Measurements from ENCODE around the gene MINPP1. TPM values are rescaled to one million over a fixed set of nuclear protein-coding genes. Genes with fewer than 3 reads are reported as not detected.

The MINPP1 gene
- total and polyA plus RNA-seq, 2 donors: 11.5 to 23.1 TPM

GRCh38 chr10:87593702-87594101 is 89.0 kb downstream of the MINPP1 start:
- H3K27ac ChIP-seq (ENCODE audit: low read depth): no peak overlapping the region
- no peak for DNase-seq (ENCODE audit: extremely low spot score)

GRCh38 chr10:87594181-87594580 is 89.5 kb downstream of the MINPP1 start:
- Histone ChIP-seq H3K4me3 (ENCODE audit: low read depth, low read length) (no peak overlapping the region), H3K27ac (ENCODE audit: low read depth) (no peak overlapping the region), H3K36me3 (ENCODE audit: insufficient read depth) (no peaks in the 10 kb centered on the region), H3K4me1 (ENCODE audit: insufficient read depth) (no peaks in the 10 kb centered on the region)
- 77% methylated on average over 1 of the region's 1 CpG for WGBS
- DNase-seq (ENCODE audit: extremely low spot score): no peak

More at GRCh38 chr10:87593702-87594101, 89.0 kb downstream of the MINPP1 start:
- Histone ChIP-seq H3K36me3 (ENCODE audit: insufficient read depth) (no peaks in the 10 kb centered on the region), H3K4me3 (ENCODE audit: low read depth, low read length) (no peak overlapping the region), H3K4me1 (ENCODE audit: insufficient read depth) (no peaks in the 10 kb centered on the region)

DNA sequence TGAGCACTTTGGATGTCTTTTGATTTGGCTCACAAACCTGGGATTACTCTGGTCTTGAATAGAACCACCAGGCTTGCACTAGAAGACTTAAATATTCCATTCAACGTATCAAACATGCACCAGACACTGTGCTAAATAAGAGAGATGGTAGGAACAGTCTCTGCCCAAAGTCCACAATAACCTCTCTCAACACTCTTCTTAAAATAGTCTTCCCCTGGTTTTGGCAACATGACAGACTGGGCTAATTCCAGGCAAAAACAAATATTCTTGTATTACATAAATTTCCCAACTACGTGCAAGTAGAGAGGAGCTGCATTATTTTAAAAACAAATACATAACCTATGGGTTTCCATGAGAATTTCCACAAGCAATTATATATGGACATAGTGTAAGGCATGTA is 90.2 kb downstream of the MINPP1 start:
- Histone ChIP-seq H3K4me1 (ENCODE audit: insufficient read depth) (no peaks in the 10 kb centered on the region), H3K36me3 (ENCODE audit: insufficient read depth) (no peaks in the 10 kb centered on the region), H3K27ac (ENCODE audit: low read depth) (no peak overlapping the region), H3K4me3 (ENCODE audit: low read depth, low read length) (no peak overlapping the region)
- 52% methylated on average over 2 of the region's 2 CpGs for WGBS
- DNase-seq (ENCODE audit: extremely low spot score): no peak

GRCh38 chr10:87596351-87596750 is 91.7 kb downstream of the MINPP1 start:
- no peak for DNase-seq (ENCODE audit: extremely low spot score)
- no peak overlapping the region for H3K27ac ChIP-seq (ENCODE audit: low read depth)
- WGBS: 75% methylated on average over 1 of the region's 1 CpG

DNA sequence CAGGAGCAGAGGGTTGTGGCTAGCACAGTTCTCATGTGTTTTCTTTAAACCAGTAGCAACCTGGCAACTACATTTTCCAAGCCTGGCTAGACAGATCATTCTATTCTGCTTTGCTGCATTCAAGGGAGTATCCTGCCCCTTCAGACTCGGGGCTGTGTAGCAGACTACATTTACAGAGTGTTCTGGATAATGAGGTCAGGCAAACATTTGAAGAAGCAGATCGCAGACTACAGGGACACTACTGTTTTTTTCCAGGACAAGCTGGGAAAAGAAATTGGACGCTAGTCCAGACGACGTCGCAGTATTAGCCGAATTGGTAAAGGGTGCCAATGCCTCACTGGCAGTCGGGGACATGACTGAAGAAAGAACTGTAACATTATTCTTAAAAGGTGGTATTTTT is 94.0 kb downstream of the MINPP1 start:
- no peak for DNase-seq (ENCODE audit: extremely low spot score)

More at GRCh38 chr10:87596351-87596750, 91.7 kb downstream of the MINPP1 start:
- no peaks in the 10 kb centered on the region for H3K36me3 ChIP-seq (ENCODE audit: insufficient read depth)
- no peaks in the 10 kb centered on the region for H3K4me1 ChIP-seq (ENCODE audit: insufficient read depth)
- H3K4me3 ChIP-seq (ENCODE audit: low read depth, low read length): no peak overlapping the region

GRCh38 chr10:87600581-87600980 is 95.9 kb downstream of the MINPP1 start:
- 66% methylated on average over 1 of the region's 1 CpG for WGBS
- Histone ChIP-seq H3K36me3 (ENCODE audit: insufficient read depth) (no peaks in the 10 kb centered on the region), H3K4me1 (ENCODE audit: insufficient read depth) (no peaks in the 10 kb centered on the region), H3K4me3 (ENCODE audit: low read depth, low read length) (no peak overlapping the region), H3K27ac (ENCODE audit: low read depth) (no peak overlapping the region)
- no peak for DNase-seq (ENCODE audit: extremely low spot score)

More for the DNA sequence above, 94.0 kb downstream of the MINPP1 start:
- Histone ChIP-seq H3K36me3 (ENCODE audit: insufficient read depth) (no peaks in the 10 kb centered on the region), H3K27ac (ENCODE audit: low read depth) (no peak overlapping the region), H3K4me3 (ENCODE audit: low read depth, low read length) (no peak overlapping the region), H3K4me1 (ENCODE audit: insufficient read depth) (no peaks in the 10 kb centered on the region)
- WGBS: 76% methylated on average over 8 of the region's 8 CpGs

Other genes with a start within 250 kb of the MINPP1 start
- 1.5 TPM for gene NUTM2D, start 147.1 kb upstream of the MINPP1 start, total RNA-seq
- gene NUTM2D, start 147.1 kb upstream of the MINPP1 start, polyA plus RNA-seq: 2.7 TPM
- 40.2 TPM for gene PAPSS2, start 155.0 kb downstream of the MINPP1 start, total RNA-seq
- gene PAPSS2, start 155.0 kb downstream of the MINPP1 start, polyA plus RNA-seq: 10.2 TPM

Measured in urinary bladder (tissue), 4 donors.